HCT116 (cell line): Measurements from ENCODE around the gene COL15A1.

ENCODE experiments used
- CTCF ChIP-seq, 3 experiments: fragments of 200-600 bp in 1 of 3; sonication (generic) in 1 of 3; IDR thresholded peaks in 2 of 3; conservative IDR thresholded peaks in 1 of 3; 2 replicates each; pipeline ENCODE4 v1.5.1; 2012 to 2017; ENCODE audit warnings: low read depth in 2 of 3, low read length in 2 of 3, antibody characterized with exemption in 1 of 3, borderline replicate concordance in 1 of 3, control low read depth in 1 of 3, mild to moderate bottlenecking in 1 of 3, mixed read lengths in 1 of 3, mixed run types in 1 of 3, moderate library complexity in 1 of 3; ENCODE audit not compliant: insufficient read depth in 1 of 3
- EGR1 ChIP-seq: IDR thresholded peaks from 2 replicates; pipeline ENCODE4 v1.6.1; 2012; ENCODE audit warnings: low read depth
- ELF1 ChIP-seq: IDR thresholded peaks from 2 replicates; pipeline ENCODE4 v1.6.1; 2012; ENCODE audit warnings: low read depth, borderline replicate concordance
- EZH2 ChIP-seq: fragments of 200-600 bp; sonication (generic); IDR thresholded peaks from 2 replicates; pipeline ENCODE4 v1.6.1; 2017; ENCODE audit warnings: antibody characterized with exemption, mixed run types
- EZH2phosphoT487 ChIP-seq: fragments of 200-600 bp; IDR thresholded peaks from 2 replicates; pipeline ENCODE4 v1.6.1; 2018; ENCODE audit warnings: antibody characterized with exemption, borderline replicate concordance
- JUND ChIP-seq: IDR thresholded peaks from 2 replicates; pipeline ENCODE4 v1.6.1; 2012
- MAX ChIP-seq: IDR thresholded peaks from 2 replicates; pipeline ENCODE4 v1.6.1; 2012
- POLR2A ChIP-seq: IDR thresholded peaks from 2 replicates; pipeline ENCODE4 v1.7.0; 2011; ENCODE audit warnings: borderline replicate concordance; ENCODE audit not compliant: insufficient read depth, insufficient read length; ENCODE audit errors: extremely low read depth
- POLR2AphosphoS5 ChIP-seq: IDR thresholded peaks from 2 replicates; pipeline ENCODE4 v1.6.1; 2011; ENCODE audit warnings: mild to moderate bottlenecking, low read depth, low read length, moderate library complexity
- REST ChIP-seq: IDR thresholded peaks from 2 replicates; pipeline ENCODE4 v1.6.1; 2012; ENCODE audit warnings: low read depth

GRCh38 chr9:98978231-98978681 is 34.5 kb downstream of the COL15A1 start:
- TF ChIP-seq CTCF (IDR thresholded peaks at IDR 0.05 in 2 of 3, conservative IDR thresholded peaks at IDR 0.05 in 1 of 3; ENCODE audit: borderline replicate concordance in 1 of 3, insufficient read depth in 1 of 3, low read depth in 2 of 3, low read length in 2 of 3) (no peak), JUND (no peak), EGR1 (no peak), POLR2A (no peak), ELF1 (no peak), EZH2 (no peak), MAX (no peak), REST (no peak), EZH2phosphoT487 (no peak), POLR2AphosphoS5 (no peak)
